Subcutaneous adipose tissue (tissue), 4 donors: ENCODE data around the gene ALG11. TPM values are rescaled to one million over a fixed set of nuclear protein-coding genes. Genes with fewer than 3 reads are reported as not detected.

ENCODE experiments used
- CTCF ChIP-seq: fragments of 450-650 bp; IDR thresholded peaks from one replicate; pipeline ENCODE4 v1.5.1; 2016; ENCODE audit warnings: low read depth, mild to moderate bottlenecking, control low read depth, antibody characterized with exemption, moderate library complexity
- total RNA-seq, 4 donors: library from RNA; depleted of rRNA; stranded (reverse); fragments of >200 nt; gene quantifications; one replicate each; pipeline ENCODE4 v1.1.0, GENCODE V29; 2016

ALG11 gene
- total RNA-seq, 4 donors from 2014 or later = 18.9 to 39.5 (median 19.8) TPM

GRCh38 chr13:51999921-52000320, 12.3 kb upstream of the ALG11 start:
- no peak for TF ChIP-seq CTCF

- no peak for TF ChIP-seq CTCF
These were observed 11.0 kb upstream of the ALG11 start for GRCh38 chr13:52001120-52001731.

GRCh38 chr13:52002361-52002760, 9.8 kb upstream of the ALG11 start:
- TF ChIP-seq CTCF = no peak

GRCh38 chr13:52003541-52003940, 8.7 kb upstream of the ALG11 start:
- TF ChIP-seq CTCF = no peak

GRCh38 chr13:52004511-52005170, 7.6 kb upstream of the ALG11 start:
- TF ChIP-seq CTCF = no peak

- no peak for TF ChIP-seq CTCF
These were observed 6.2 kb upstream of the ALG11 start for GRCh38 chr13:52005841-52006522.

GRCh38 chr13:52006523-52007245, 5.5 kb upstream of the ALG11 start:
- no peak for TF ChIP-seq CTCF
